ENCODE data around the gene ZNF496. TPM values are rescaled to one million over a fixed set of nuclear protein-coding genes. Genes with fewer than 3 reads are reported as not detected.
"Not testable (repeated sequence)": the region's sequence is repeated elsewhere in the genome, so short reads cannot be mapped to it uniquely, and the experiment has no call there.

The ZNF496 gene
- polyA plus RNA-seq, 3 donors = 36.5 to 52.7 (median 39.6) TPM

DNA sequence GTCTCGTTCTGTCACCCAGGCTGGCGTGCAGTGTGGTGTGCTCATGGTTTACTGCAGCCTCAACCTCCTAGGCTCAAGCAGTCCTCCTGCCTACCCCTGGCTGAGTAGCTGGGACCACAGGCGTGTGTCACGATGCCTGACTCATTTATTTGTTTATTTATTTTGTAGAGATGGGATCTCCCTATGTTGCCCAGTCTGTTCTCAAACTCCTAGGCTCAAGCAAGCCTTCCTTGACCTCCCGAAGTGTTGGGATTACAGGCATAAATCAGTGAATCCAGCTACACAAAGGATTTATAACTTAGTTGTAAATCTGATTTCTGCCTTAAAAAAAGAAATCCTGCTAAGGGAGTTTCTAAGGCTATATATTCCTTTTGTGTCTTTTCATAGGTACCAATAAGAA, 30.5 kb upstream of the ZNF496 start:
- DNase-seq = no peak

DNA sequence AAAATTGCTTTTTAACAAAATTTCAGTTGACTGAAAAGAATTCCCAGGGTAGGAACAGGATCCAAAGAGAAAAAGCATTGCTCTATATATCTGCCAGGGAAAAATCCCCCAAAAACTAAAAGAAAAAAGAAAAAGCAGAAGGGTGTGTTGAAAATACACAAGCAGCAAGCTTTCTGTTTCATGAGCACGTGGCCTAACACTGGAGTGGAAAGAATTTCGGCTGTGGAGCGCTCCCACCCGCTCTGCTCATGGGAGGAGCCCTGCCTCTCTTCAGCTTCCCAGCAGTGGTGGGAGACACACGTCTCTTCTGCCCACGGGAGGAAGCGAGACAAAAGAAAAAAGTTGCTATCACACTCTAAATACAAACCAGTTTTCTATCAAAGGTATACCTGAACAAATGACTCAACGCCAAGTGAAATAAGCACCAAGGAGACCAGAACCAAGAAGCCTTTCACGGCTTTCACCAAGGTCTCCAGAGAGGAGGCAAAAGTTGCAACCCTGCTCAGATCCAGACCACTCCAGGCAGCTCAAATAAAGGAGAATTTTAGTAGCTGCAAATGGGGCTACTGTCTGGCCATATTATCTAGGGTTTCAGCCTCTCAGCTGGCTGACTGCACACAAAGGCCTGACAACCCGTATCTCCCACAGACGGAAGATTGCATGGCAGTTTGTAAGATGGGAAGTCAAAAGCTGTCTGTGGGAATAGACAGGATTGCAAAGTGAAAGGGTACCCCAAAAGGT, 29.5 kb upstream of the ZNF496 start:
- no peak for DNase-seq

DNA sequence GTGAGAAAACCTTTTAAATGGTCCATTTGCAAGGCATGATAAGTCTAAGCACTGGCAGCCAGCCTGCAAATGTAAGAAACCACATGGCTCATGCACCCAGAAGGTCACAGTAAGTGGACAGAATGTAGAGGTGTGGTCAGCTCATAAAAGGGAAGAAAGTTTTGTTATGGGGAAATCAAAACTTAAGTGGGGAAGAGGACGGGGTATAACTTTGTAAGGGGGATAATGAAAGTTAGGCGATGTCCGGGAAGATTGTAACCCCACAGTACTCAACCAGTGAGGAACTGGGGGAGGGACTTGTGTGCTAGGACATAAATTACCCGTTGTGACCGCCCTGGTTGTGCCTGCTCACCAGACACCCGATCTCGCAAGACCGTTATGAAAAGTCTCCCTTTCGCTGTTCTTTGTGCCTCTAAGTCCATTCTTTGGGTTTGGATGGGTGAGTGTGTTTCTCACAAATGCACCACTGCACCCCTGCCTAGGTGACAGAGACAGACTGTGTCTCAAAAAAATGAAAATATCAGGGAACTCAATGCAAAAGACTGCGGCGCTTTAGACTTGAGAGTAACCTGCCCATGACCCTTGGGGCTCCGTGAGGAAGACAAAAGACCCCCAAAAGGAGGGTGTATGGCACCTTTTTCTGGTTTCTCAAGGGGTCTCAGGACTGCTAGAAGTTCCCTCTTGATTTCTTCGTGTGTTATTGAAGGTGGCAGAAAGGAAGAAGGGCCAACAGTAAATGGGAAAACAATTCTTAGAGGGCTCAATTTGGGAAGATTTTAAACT, 28.6 kb upstream of the ZNF496 start:
- no peak for DNase-seq

DNA sequence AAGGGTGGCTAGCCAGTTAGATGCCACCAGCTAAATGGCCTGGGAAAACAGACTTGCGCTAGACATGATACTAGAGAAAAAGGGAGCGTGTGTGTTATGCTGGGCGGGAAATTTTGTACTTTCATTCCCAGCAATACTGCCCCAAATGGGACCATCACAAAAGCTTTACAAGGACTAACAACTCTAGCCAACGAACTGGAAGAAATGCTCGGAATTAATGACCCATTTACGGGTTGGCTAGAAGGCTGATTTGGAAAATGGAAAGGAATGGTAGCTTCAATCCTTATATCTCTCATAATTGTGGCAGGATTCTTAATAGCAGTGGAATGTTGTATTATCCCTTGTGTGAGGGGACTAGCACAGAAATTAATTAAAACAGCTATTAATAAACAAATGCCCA, 27.9 kb upstream of the ZNF496 start:
- DNase-seq = no peak

DNA sequence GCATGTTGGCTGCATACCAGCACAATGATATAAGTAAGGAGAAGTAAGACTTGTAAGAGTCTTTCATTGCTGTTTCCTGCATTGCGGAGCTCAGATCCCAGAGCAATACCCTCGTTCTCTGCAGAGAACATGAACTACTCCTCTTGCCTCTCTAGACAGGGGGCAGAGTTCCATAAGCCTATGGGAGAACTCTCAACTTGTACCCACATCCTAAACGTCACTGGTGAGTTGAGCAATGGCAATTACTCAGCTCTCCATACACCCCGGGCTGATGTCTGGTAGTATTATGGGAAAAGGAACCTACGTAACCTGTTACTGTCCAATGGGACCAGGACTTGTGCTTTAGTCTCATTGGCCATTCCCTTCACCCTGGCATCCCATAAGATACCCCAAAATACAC, 27.3 kb upstream of the ZNF496 start:
- no peak for DNase-seq

DNA sequence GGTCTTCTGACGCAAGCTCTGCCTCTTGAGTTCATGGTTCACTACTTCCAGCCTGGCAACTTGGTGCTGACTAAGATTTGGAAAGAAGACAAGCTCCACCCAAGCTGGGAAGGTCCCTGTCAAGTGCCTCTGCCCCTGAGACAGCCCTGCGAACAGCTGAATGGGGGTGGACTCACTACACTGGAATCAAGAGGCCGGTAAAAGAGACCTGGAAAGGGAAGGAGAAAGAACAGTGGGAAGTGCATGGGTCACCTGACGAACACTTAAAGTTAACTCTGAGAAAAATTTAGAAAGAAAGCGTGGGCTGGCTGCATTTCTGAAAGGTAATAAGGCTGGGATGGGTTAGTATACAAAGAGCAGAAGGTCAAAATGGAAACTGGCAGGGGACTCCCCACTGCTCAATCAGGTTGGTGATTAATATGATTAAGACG, 26.1 kb upstream of the ZNF496 start:
- no peak for DNase-seq

DNA sequence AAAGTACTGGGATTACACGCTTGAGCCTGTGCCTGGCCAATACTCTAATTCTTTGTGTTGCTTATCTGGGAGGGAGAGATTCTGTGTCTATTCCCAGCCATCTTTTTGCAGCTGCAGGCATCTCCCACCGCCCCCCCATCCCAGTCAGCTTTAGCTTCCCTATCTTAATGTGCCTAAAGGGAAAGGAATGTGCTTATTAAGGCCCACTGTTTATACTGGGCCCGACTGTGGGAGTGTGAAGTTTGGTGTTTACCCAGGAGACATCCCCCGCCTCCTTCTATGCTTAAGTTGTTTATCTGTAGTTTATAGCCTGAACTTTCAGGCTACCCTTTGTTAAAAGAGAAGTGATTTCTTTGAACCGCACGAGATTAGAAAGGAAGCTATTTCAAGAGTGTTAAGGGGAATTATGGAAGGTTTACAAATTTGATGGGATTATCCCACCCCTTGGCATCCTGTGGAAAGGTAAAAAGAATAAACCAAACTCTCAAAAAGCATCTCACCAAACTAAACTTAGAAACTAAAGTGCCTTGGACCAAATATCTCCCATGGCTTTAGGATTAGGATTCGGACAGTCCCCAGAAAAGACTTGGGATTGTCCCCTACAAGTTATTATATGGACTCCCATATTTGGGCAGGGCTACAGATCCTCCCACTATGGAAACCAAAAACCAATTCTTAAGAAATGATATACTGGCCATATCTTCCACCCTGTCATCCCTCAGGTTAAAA, 25.5 kb upstream of the ZNF496 start:
- DNase-seq = peak; percentile 87

DNA sequence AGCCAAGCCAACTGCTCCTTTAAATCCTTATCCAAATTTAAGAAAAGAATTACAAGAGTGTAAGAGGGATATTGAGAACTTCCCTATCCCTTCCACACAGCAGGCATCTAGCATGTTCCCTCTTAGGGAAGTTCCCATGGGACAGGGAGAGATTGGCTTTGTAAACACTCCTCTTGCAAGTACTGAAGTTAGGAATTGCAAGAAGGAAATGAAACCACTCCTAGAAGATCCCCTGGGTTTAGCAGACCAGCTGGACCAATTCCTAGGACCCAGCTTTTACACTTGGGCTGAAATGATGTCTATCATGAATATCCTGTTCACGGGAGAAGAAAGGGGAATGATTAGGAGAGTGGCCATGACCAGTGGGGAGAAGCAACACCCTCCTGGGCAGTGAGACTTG, 23.5 kb upstream of the ZNF496 start:
- DNase-seq = not testable (repeated sequence)

DNA sequence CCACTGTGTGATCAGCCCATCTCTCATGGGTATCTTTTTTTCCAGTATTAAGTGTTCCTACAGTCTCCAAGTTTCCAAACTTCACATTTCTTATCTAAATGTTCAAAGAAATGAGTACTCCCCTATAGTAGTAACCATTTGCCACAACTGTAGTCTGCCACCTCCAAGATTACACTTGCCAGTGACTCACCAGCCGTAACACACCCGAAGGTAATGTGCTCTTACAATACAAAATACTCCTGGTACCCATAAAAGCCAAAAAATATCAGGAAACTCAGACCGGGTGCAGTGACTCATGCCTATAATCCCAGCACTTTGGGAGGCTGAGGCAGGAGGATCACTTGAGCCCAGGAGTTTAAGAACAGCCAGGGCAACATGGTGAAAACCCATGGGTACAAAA, 20.5 kb upstream of the ZNF496 start:
- DNase-seq = no peak

DNA sequence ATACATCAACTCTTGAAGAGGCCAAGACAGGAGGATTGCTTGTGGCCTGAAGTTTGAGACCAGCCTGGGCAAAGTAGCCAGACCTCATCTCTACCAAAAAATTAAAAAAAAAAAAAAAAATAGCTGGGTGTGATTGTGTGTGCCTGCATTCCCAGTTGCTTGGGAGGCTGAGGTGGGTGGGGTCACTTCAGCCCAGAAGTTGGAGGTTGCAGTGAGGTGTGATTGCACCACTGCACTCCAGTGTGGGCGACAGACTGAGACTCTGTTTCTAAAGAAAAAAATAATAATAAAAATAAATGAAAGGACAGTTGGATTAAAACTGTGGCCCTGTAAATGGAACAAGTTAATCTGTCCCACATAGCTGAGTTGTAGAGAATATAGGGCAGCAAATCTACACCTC, 18.9 kb upstream of the ZNF496 start:
- DNase-seq = no peak

DNA sequence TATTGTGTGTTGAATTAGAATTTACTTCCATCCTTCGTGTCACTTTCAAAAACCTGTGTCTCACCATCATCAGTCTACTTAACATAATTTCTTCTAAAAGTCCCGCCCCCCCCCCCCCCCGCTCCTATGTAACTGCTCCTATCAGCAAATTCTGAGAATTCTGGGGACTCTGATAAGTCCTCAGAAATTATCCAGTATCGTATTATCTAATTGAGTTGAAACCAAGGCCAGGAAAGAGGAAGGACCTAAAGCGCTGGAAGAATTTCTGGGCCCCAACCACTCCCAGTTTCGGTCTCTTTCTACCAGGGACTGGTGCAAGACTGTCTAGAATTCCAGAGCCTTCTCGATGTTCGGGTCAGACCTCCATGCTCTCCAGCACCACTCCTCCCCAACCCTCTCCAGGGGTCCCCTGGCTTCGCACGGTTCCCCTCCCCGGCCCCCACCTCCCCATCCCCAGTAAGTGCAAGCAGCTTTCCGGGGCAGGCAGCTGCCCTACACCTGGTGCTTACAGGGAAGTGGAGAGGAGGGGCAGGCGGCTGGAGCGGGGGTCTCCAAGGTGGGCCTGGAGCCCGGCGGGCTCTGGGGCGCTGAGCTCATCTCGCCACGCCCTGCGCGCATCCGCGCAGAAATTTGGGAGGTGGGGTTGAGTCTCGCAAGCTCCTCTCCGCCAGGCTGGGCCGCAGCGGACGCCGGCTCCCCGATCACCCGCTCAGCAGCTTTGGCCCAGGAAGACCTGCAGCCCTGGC, 16.0 kb upstream of the ZNF496 start:
- no peak for DNase-seq

DNA sequence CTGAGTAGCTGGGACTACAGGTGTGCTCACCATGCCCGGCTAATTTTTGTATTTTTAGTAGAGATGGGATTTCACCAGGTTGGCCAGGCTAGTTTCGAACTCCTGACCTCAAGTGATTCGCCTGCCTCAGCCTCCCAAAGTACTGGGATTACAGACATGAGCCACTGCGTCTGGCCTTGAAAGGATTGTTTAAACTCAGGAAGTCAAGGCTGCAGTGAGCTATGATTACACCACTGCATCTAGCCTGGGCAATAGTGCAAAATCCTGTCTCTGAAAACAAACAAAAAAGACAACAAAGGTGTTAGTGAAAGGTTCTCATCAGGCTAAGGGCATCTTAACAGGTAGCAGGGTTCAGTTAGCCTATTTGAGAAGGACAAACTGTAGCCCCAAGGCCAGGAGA, 14.2 kb upstream of the ZNF496 start:
- no peak for DNase-seq

DNA sequence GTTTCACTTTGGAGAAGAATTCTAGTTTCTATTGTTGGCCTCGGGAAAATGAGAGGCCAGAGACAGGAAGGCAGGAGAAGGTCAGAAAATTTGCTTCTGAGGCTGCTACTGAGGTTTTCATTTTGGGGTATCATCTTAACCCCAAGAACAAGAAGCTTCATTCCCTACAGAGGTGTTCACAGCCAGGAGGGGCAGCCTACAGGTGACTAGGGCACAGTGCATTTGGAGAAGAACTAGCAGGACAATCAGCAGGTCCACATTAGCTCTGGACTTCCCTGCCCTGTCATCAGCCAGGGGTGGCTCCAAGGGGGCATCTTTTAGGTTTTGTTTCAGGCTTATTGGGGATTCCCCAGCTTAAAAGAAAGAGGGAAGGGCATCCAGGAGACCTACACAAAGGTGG, 12.1 kb upstream of the ZNF496 start:
- no peak for DNase-seq

DNA sequence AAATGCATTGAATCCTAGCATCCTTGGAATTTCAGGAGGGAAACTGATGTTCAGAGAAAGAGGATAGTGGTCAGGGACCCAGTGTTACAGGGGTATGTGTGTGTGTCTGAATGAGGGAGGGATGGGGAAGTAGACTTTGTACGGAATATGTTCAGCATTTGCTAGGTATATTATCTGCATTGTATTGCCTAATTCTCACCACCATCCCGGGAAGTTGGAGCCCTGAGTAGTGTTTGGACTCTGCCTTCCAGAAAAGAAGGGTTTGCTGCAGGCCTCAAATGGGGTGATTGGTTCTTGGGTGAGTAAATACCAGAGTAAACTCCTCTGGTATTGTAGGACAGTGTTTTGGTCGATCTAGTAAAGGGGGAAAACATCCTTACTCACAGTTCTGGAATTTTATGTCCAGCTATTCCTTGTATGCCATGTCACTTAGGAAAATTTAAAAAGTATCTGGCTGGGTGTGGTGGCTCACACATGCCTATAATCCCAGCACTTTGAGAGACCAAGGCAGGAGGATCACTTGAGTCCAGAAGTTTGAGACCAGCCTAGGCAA, 7.1 kb upstream of the ZNF496 start:
- DNase-seq = no peak

DNA sequence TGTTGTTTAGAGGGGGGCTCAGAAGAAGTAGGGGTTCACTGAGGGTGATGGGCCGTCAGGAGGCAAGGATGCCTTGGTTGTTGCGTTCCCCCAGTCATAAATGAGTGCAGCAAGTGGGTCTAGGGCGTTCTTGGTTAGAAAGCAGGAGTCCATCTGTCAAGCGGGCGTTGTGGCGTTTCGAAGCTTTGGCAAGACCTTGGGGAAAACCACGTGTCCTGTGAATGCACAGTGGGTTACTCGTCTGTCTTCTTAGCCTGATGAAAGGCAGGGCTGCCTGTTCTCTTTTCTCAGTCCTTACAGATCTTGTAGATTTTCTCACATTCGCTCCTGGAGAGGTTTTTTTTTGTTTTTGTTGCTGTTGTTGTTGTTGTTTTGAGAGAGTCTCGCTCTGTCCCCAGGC, 6.3 kb upstream of the ZNF496 start:
- DNase-seq = no peak

DNA sequence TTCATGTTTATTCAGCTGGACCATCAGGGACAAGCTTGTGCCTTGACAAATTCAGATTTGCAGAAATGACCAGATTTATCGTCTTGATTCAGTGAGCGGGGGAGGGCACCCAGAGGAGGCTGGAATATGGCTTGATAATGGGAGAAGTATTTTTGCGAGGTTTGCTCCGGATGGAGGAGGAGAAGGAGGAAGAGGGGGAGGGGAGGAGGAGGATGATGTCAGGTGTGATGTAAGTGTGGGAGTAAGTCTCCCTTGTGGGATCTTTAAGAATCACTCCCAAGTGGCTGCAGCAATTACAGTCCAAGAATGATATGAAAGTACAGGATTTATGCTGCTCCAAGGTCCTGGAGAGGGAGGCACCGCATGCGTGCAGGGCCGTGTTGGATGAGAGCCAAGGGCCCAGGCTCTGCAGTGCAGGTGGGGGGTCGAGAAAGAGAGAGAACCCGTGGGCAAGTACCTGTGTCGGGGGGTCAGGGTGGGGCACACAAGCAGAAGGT, 5.6 kb upstream of the ZNF496 start:
- no peak for DNase-seq

DNA sequence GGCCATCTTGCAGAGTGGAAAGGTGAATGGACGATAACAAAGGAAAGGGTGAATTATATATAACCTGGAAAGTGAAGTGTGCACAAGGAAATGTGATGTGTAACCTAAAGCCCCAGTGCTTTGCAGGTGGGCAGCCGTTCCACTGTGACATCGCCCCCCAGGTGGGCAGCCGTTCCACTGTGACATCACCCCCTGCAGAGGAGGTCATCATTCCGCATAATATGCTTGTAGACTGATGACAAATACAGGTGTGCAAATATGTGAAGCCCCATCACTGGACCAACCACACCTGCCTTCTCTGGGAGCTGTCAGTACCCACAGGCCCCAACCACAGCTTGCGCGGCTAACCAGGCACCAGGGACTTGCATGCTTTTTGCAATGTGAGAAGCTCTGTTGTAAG, 4.7 kb upstream of the ZNF496 start:
- no peak for DNase-seq

DNA sequence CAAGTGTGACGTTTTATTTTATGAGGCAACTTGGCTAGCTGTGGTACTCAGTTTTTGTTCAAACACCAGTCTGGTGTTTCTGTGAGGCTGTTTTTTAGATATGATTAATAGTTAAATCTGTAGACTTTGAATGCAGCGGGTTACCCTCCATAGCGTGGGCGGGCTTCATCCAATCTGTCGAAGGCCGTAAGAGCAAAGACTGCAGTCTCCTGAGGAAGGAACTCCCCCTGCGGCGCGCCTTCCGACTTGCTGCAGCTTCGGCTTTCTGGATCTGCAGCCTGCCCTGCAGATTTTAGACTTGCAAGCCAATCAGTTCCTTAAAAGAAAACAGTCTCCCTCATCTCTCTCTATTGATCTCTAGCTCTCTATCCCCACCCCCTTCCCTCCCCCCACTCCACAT, 4.2 kb upstream of the ZNF496 start:
- DNase-seq = no peak

DNA sequence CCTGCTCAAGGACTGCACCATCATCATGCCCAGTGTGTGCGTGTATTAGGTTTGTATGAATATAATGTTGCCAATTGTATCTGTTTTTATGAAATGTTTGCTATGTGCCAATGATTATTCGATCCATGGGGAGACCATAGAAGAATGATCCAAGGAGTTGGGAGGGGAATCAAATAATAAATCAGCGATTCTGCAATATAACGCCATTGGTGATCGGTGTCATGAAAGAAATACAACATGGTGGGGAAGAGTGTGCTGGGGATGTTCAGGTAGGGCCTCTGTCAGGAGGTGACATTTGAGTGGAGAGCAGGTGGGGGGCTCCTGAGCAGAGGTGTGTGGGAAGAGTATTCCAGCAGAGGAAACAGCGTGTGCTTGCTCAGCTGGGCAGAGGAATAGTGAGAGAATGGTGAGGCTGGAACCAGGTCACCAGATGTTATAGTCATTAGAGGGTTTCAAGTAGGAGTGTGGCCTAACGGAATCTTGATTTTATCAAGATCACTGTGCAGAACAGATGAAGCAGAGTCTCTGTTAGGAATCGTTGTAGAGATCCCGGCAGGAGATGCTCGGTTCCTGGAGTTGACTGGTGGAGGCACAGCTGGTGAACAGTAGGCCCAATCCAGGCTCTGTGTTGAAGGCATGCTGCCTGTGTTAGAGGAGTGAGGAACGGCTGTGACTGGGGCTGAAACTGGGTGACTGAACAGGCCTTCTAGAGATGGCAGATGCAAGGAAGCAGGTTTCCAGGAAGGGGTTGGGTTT, 2.9 kb upstream of the ZNF496 start:
- DNase-seq = no peak

DNA sequence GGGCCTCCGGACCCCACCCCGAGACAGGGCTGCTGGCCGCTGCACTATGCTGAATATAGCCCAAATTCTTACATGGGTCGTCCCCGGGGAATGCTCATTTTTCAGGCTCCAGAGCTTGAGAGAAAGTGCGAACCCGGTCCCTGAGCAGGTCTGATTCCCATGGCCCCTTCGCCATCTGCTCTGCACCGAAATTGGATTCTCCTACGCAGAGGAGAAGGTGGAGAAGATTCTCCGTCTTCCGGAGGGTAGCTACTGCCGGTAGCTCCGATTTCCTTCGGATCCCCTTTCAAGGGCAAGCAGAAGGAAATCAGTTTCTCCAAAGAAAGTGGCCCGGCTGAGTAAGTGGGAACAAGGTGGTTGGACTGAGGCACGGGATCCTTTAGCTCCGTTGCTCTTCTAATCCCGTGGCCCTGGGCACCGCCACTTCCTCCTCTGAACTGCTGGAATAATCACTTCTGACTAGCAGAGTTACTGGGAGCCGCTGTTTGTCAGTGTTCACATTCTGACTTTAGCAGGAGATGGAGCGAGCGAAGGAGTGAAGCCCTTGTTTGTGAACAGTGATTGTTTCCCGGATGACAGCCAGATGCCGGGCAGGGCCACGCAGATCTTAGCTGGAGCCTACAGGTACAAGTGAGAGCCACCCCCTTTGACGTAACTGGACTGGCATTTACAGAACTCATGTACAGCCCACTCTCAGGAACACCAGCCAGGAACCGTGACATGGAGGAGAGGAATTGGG, 1.1 kb upstream of the ZNF496 start:
- DNase-seq = no peak

All from renal pelvis (tissue), 4 donors.